Measurements from ENCODE around the gene GFOD2. TPM values are rescaled to one million over a fixed set of nuclear protein-coding genes. Genes with fewer than 3 reads are reported as not detected.
"Not testable (repeated sequence)": the region's sequence is repeated elsewhere in the genome, so short reads cannot be mapped to it uniquely, and the experiment has no call there.

The GFOD2 gene
- total RNA-seq, 2 donors from 2014 or later: 14.2 to 14.5 TPM

DNA sequence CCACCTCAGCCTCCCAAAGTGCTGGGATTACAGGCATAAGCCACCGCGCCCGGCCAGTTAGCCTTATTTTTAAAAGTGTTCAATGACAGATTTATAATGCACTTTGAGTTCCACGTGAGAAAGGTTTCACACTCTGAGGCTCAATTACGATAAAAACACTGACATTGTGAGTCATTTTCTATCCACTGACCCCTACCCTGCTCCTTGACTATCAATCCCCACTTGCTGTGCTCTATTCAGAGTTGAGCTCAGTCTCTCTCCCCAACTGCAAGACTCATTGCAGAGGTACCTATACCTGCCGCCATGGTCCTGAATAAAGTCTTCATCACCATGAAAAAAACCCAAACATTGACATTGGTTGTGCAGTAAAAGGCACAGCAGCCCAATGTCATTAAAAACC lies 8.5 kb downstream of the GFOD2 start:
- DNase-seq (ENCODE audit: low spot score): no peak
- intact Hi-C loops (cut with DNase I): no loop called here

DNA sequence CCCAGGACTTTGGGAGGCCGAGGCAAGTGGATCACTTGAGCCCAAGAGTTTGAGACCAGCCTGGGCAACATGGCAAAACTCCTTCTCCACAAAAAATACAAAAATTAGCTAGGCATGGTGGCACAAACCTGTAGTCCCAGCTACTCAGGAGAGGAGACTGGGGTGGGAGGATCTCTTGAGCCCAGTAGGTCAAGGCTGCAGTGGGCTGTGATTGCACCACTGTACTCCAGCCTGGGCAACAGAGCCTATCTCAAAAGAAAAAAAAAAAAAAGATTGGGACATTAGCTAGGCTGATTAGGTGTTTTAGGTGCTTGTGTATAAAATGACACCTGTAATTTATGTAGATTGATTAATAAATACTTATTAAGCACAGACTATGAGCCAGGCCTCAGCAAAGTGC lies 10.1 kb downstream of the GFOD2 start:
- DNase-seq (ENCODE audit: low spot score): no peak
- intact Hi-C loops (cut with DNase I): no loop called here

DNA sequence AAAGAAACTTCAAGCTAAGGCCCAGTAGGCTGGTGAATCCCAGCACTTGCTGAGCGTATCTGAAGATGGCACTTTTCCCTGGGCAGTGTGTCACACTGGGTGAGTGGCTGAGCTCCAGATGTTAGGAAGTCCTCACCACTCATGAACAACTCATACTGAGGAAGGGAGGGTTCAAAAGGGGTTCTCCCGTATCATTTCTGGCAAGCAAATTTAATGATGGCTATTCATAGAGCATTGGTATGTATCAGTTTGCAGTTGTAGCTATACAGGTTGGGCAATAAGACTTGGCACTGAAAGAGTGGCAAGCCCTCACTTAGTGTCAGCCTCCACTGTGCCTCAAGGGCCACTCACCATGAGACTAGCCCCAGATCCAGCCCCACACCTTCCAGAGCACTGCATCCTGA lies 10.7 kb downstream of the GFOD2 start:
- intact Hi-C loops (cut with DNase I): no loop called here
- DNase-seq (ENCODE audit: low spot score): no peak

DNA sequence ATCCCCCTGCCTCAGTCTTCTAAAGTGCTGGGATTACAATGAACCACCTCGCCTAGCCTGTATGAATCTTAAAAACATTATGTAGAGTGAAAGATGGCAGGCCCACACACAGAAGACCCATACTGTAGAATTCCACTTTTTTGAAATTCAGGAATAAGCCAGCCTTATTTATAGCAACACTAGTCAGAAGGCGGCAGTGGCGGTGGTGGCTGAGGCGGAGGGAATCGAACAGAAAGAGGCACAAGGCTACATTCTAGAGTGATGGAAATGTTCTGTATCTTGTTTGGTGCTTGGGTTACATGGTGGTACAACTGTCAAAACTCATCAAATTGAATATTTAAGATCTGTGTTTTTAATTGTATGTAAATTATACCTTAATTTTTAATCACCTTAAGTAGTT lies 11.3 kb downstream of the GFOD2 start:
- no peak for DNase-seq (ENCODE audit: low spot score)

DNA sequence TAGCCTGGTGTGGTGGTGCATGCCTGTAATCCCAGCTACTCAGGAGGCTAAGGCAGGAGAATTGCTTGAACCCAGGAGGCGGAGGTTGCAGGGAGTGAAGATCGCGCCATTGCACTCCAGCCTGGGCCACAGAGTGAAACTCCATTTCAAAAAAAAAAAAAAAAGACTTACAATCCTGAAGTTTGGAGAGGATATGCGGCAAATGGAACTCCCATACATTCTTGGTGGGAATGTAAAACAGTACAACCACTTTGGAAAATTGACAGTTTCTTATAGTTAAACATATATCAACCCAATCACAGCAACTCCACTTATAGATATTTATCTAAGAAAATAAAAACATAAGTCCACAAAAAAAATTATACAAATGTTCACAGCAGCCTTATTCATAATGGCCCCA lies 11.9 kb downstream of the GFOD2 start:
- intact Hi-C loops (cut with DNase I): no loop called here
- no peak for DNase-seq (ENCODE audit: low spot score)

More for the DNA sequence above, 11.3 kb downstream of the GFOD2 start:
- intact Hi-C loops (cut with DNase I): no loop called here

DNA sequence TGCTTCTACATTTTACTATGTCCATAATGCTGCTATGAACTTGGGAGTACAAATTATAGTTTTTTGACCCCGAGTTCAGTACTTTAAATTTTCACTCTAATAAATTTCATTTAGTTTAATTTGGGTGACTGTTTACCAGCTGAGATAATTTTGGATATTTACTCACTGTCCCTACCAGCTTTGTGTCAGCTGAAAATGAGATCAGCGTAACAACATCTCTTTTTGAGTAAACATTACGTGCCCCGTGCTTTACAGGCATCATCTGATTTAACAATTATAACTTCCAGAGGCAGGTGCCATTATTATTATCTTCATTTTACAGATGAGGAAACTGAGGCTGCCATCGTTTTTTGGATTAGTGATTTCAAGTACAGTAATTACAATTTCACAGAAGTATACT lies 15.0 kb downstream of the GFOD2 start:
- intact Hi-C loops (cut with DNase I): no loop called here
- no peak for DNase-seq (ENCODE audit: low spot score)

DNA sequence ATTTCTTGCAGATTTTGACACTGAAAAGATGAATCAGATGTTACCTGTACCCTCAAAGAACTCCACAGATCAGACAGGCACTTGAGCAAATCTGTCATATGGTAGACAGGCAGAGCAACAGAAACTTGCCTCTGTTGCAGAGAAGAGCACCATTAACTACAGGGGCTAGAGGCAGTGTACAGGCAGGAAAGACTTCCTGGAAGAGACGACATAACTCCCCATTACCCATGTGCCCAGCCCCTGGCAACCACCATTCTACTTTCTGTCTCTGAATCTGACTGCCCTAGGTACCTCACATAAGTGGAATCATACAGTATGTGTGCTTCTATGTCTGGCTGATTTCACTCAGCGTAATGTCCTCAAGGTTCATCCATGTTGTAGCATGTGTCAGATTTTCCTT lies 15.5 kb downstream of the GFOD2 start:
- no peak for DNase-seq (ENCODE audit: low spot score)
- intact Hi-C loops (cut with DNase I): no loop called here

DNA sequence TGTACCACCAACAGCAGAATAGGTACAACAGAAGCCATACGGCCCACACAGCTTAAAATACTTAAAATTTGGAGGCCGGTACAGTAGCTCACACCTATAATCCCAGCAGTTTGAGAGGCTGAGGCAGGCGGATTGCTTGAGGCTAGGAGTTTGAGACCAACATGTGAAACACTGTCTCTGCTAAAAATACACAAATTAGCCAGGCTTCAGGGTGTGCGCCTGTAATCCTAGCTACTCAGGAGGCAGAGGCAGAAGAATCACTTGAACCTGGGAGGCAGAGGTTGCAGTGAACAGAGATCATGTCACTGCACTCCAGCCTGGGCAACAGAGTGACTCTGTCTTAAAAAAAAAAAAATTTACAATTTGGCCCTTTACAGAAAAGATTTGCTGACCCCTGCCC lies 17.0 kb downstream of the GFOD2 start:
- intact Hi-C loops (cut with DNase I): no loop called here
- no peak for DNase-seq (ENCODE audit: low spot score)

DNA sequence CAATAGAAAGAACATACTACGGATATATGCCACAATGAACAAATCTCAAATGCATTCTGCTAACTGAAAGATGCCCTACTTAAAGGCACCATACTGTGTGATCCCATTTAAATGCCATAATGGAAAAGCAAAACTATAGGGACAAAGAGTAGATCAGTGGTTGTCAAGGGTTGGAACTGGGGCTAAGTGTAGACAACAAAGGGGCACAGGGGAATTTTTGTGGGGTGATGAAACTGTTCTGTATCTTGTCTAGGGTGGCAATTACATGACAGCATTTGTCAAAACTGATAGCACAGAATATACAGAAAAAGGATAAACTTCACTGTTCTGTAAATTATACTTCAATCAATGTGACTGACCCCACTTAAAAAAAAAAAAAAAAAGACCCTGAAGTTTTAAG lies 17.7 kb downstream of the GFOD2 start:
- DNase-seq (ENCODE audit: low spot score): no peak
- intact Hi-C loops (cut with DNase I): no loop called here

DNA sequence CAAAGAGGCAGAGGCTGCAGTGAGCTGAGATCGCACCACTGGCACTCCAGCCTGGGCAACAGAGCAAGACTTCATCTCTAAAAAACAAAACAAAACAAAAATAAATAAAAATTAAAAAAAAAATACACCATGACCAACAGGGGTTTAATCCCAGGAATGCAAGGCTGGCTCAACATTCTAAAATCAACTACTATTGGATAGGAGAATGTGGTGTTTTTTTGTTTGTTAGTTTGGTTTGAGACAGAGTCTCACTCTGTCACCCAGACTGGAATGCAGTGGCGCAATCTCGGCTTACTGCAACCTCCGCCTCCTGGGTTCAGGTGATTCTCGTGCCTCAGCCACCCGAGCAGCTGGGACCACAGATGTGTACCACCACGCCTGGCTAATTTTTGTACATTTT lies 19.9 kb downstream of the GFOD2 start:
- intact Hi-C loops (cut with DNase I): no loop called here
- no peak for DNase-seq (ENCODE audit: low spot score)

DNA sequence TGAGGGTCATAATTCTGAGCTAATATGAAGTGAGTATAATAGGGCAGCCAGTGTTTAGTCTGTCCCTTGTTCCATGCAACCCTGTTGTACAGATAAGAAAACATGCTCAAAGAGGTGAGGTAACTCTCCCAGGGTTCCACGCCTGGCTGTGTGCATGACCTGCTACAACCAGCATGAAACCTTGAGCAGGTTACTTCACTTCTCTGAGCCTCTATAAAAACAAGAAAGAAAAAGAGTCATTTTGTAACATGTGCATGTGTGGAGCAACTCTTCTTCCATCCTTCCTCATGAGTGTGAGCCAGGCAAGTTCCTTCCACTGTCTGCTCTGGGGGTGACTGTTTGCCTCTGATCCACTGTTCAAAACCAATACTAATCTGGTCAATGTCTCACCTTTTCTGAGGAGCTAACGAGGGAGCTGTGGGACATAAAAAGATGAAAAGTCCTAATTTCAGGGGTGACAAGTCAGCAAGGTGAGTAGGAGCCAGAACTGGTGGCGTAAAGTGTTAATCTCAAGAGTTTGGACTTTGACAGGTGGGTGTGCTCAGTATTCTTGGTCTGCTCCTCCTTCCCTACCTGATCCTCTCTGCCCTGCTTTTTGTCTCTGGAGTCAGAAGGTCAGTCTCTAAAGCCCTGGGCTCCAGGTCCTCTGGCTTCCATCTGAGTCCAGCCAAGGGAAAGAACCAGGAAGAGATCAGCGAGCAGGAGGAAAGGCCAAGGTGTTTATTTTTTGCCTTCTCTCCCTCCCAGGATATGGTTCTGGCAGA lies 21.5 kb downstream of the GFOD2 start:
- intact Hi-C loops (cut with DNase I): no loop called here
- DNase-seq (ENCODE audit: low spot score): no peak

DNA sequence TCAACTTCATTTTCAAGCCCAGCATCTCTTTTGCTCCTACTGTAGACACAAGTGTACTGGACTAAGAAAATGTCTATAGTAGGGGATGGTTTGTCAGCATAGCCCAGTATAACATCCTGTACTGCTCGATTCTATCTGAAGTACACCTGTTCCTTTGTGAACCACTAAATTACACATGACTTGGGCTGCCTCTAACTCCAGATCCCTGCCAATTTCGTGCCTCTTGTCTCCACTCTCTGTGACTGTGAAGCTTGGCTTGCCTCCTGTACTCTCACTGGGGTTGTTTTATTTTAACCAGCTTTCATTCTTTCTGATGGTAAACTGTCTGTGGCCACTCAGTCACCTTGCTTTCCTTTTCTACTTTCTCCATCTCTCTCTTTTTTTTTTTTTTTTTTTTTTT lies 24.5 kb downstream of the GFOD2 start:
- DNase-seq (ENCODE audit: low spot score): no peak
- intact Hi-C loops (cut with DNase I): no loop called here

DNA sequence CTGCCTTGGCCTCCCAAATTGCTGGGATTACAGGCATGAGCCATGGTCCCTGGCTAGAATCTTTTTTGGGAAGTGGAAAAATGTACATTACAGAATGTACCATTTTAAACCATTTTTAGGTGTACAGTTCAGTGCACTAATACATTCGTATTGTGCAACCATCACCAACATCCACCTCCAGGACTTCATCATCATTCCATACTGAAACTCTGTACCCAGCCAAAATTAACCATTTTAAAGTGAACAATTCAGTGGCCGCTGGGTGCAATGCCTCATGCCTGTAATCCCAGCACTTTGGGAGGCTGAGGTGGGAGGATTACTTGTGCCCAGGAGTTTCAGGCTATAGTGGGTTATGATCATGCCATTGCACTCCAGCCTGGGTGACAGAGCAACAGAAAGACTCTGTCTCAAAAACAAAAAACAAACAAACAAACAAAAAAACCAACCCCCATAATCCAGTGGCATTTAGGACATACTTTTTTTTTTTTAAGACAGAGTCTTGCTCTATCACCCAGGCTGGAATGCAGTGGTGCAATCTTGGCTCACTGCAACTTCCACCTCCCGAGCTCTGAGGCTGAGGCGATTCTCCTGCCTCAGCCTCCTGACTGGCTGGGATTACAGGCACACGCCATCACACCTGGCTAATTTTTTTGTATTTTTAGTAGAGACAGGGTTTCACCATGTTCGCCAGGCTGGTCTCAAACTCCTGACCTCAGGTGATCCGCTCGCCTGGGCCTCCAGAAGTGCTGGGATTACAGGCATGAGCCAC lies 25.4 kb downstream of the GFOD2 start:
- DNase-seq (ENCODE audit: low spot score); intact Hi-C loops (cut with DNase I): not testable (repeated sequence)

DNA sequence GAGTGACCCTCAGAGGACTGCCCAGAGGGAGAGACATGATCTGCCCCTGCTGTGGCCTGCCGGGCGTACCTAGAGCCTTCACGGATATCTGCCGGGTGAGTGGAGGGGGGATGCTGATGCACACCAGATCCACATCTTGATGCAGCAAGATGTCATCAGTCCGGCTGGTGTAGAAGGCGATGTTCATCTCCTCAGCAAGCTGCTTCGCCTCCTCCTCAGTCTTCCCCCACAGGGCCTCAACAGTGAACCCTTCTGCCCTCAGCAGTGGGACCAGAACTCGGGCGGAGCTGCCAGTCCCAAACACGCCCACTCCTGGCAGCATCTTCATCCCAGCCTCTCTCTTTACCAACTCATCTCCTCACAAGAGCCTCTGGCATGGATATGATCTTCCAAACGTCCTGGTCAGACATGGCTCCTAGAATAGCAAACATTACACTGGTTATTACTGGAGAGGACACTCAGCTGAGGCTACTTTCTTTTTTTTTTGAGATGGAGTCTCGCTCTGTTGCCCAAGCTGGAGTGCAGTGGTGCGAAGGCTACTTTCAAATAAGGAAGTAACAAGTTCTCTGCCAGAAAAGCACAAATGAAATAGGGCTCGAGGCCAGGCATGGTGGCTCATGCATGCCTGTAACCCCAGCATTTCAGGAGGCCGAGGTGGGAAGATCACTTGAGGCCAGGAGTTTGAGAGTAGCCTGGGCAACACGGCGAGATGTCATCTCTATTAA lies 33.6 kb downstream of the GFOD2 start:
- no peak for DNase-seq (ENCODE audit: low spot score)
- intact Hi-C loops (cut with DNase I): no loop called here

DNA sequence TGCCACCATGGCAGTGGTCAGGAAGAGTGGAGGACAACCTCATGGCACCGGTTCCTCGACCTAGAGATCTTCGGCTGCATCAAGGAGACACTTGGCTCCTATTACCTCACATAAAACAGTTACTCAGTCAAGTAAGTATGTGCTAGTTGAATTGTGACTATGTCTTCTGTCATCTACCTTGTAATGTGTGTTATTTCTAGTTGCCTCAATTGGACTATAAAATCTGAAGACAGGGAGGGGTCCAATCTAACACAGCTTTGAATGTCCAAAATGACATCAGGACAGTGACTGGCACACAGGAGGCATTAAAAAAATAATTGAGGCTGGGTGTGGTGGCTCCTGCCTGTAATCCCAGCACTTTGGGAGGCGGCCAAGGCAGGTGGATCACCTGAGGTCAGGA lies 35.3 kb downstream of the GFOD2 start:
- intact Hi-C loops (cut with DNase I): no loop called here
- DNase-seq (ENCODE audit: low spot score): no peak

DNA sequence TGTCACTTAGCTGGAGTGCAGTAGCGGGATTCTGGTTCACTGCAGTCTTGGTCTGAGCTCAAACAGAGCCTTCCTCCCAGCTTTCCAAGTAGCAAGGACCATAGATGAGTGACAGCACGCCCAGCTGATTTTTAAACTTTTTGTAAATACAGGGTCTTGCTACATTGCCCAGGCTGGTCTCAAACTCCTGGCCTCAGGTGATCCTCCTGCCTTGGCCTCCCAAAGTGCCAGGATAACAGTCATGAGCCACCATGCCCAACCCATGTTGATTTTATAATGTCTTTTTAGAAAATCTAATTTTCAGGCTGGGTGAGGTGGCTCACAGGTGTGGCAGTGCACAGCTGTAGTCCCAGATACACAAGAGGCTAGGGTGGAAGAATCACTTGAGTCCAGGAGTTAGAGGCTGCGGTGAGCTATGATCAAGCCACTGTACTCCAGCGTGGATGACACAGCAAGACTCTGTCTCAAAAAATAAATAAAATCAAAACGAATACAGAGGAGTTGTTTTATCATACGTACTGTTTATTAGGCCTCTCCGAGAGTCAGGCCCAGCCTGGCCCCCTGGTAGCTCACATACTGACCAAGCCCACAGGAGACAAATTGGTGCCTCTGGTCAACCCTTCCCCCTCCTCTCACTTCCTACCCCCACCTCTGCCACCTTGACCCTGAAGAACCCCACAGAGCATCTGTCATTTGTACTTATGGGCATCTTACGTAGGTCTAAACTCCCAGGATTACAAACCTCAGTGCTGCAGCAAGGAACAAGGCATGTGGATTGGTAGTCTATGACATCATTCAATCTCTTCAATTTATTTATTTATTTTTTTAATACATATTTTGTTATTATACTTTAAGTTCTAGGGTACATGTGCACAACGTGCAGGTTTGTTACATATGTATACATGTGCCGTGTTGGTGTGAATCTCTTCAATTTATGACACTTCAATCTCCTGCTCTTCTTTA lies 38.9 kb downstream of the GFOD2 start:
- intact Hi-C loops (cut with DNase I): no loop called here
- no peak for DNase-seq (ENCODE audit: low spot score)

DNA sequence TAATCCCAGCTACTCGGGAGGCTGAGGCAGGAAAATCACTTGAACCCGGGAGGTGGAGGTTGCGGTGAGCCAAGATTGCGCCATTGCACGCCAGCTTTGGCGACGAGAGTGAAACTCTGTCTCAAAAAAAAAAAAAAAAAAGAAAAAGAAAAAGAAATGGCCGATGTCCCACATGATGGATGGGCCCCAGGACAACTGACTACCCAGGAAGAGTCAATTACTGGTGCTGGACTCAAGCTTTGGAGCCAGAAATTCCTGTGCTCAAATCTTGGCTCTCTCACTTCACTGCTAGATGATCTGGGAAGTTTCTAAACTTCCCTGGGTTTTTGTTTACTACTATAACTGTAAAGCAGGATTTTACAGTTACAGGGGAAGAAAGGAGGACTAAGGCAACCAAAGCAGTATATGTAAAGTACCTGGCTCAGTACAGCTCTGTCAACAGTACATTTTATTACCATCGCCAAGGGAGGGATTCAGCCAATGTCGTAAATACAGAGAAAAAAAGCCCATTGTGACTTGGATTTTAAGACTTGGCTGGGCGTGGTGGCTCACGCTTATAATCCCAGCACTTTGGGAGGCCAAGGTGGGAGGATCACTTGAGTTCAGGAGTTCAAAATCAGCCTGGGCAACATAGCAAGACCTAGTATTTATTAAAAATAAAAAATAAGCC lies 40.6 kb downstream of the GFOD2 start:
- no peak for DNase-seq (ENCODE audit: low spot score)
- intact Hi-C loops (cut with DNase I): no loop called here

DNA sequence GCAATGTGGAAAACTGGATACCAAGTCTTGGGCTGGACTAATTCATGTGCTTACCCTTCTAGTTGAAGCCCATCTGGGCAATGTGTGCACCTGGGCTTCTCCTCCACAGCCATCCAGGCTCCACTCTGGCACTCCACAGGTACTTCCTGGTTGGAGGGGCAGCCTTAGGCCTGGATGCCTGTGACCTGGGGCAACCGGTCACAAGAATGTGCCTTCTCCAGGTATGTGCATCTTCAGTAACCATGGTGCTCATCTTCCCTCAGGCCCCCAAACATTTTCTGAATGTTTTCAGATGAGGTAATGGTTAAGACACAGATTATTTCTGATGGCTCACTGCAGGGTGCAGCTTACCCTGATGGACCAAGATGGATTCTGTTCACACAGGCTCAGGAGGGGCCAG lies 41.4 kb downstream of the GFOD2 start:
- DNase-seq (ENCODE audit: low spot score): no peak
- intact Hi-C loops (cut with DNase I): no loop called here

DNA sequence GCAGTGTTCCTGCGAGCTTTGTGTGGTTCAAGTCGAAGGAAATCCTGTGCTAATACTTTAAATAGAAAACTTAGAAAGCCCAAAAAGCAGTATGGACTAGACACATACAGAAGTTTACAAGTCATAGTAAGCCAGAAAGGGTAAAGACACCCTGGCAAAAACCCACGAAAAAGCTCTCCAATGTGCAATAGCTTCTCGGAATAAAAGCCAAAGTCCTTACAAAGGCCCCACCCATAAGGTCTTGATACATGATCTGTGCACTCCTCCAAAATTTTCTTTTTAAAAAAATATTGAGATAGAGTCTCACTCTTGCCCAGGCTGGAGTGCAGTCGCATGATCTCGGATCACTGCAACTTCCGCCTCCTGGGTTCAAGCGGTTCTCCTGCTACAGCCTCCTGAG lies 42.2 kb downstream of the GFOD2 start:
- no peak for DNase-seq (ENCODE audit: low spot score)
- intact Hi-C loops (cut with DNase I): no loop called here
